MCF 10A (cell line): ENCODE data around the gene ASB2. TPM values are rescaled to one million over a fixed set of nuclear protein-coding genes. Genes with fewer than 3 reads are reported as not detected.

Experiments
- BruUV-seq: library from RNA; stranded (reverse); fragments of 400-500 nt; replicated peaks from 2 replicates; lab custom pipeline; 2021; lab: Mats Ljungman, UMichigan
- CTCF ChIA-PET: fragments of 300-600 bp; sonication (Branson Sonifier 250); formaldehyde crosslinking; extraction: SDS; loops from one replicate; lab custom pipeline; 2021; ENCODE audit warnings: antibody characterized with exemption, inconsistent platforms; lab: Yijun Ruan, JAX
- POLR2A ChIA-PET: fragments of 300-600, 350-650 bp; sonication (Branson Sonifier 250); formaldehyde crosslinking; extraction: SDS; loops from one replicate; lab custom pipeline; 2020; ENCODE audit warnings: antibody characterized with exemption, inconsistent platforms; lab: Yijun Ruan, JAX
- DNase-seq: peaks from one replicate; pipeline ENCODE4 v3.0.0-alpha.2; 2018; ENCODE audit not compliant: unreplicated experiment
- H3K27ac Mint-ChIP-seq: one replicate; pipeline ENCODE4 v1.8.0; 2022; ENCODE audit warnings: mild to moderate bottlenecking, low read depth, mixed read lengths; ENCODE audit not compliant: unreplicated experiment
- H3K27me3 Mint-ChIP-seq: one replicate; pipeline ENCODE4 v1.8.0; 2022; ENCODE audit warnings: mixed read lengths; ENCODE audit not compliant: insufficient read depth, unreplicated experiment
- H3K36me3 Mint-ChIP-seq: one replicate; pipeline ENCODE4 v1.8.0; 2022; ENCODE audit warnings: mild to moderate bottlenecking, moderate library complexity, mixed read lengths; ENCODE audit not compliant: insufficient read depth, unreplicated experiment
- H3K4me1 Mint-ChIP-seq: one replicate; pipeline ENCODE4 v1.8.0; 2022; ENCODE audit warnings: mixed read lengths; ENCODE audit not compliant: insufficient read depth, unreplicated experiment
- H3K4me3 Mint-ChIP-seq: one replicate; pipeline ENCODE4 v1.8.0; 2022; ENCODE audit warnings: mild to moderate bottlenecking, moderate library complexity, mixed read lengths; ENCODE audit not compliant: unreplicated experiment
- H3K9me3 Mint-ChIP-seq: one replicate; pipeline ENCODE4 v1.8.0; 2022; ENCODE audit warnings: mixed read lengths; ENCODE audit not compliant: unreplicated experiment
- intact Hi-C: fragments of 100-400 bp; cut with micrococcal nuclease; formaldehyde crosslinking; loops from 2 replicates; pipeline ENCODE4 v1.14.1; 2022
- total RNA-seq: library from RNA; stranded (reverse); gene quantifications from 2 replicates; pipeline ENCODE4 v1.2.3, GENCODE V29; 2022
- TF ChIP-seq, protein P1 (sequence below): fragments of 200-600 bp; IDR thresholded peaks from one replicate; pipeline ENCODE4 v1.8.0; 2022; ENCODE audit warnings: antibody characterized with exemption, mild to moderate bottlenecking; ENCODE audit not compliant: unreplicated experiment

Gene ASB2
- total RNA-seq, 1 experiment from 2014 or later, result not detected

DNA sequence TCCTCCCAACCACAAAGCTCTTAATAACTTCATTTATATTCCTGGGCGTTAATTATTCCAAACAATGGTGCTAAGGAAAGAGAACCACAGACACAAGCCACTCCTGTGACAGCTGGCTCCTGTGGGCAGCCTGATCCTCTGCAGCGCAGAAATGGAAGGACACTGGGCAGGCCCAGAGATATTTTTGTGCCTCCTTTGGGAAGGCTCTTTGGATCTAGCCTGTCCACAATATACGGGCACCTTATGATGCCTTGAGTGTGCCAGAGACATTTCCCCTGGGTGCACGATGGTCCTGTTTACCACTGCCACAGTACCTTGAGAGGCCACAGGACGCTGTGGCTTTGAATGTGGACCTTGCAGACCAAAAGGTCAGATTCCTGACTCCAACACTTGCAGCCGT lies 2.1 kb downstream of the ASB2 start:
- ChIA-PET POLR2A (no interaction called here), CTCF (no interaction called here)
- no TSS peak for BruUV-seq
- intact Hi-C loops, result no loop called here
- Mint-ChIP-seq H3K27me3 (peaks cover 23% of the 10 kb centered on the region), H3K4me3 (no peak overlapping the region), H3K4me1 (no peaks in the 10 kb centered on the region), H3K36me3 (no peaks in the 10 kb centered on the region), H3K27ac (no peak overlapping the region), H3K9me3 (no peaks in the 10 kb centered on the region)
- TF ChIP-seq, protein P1, sequence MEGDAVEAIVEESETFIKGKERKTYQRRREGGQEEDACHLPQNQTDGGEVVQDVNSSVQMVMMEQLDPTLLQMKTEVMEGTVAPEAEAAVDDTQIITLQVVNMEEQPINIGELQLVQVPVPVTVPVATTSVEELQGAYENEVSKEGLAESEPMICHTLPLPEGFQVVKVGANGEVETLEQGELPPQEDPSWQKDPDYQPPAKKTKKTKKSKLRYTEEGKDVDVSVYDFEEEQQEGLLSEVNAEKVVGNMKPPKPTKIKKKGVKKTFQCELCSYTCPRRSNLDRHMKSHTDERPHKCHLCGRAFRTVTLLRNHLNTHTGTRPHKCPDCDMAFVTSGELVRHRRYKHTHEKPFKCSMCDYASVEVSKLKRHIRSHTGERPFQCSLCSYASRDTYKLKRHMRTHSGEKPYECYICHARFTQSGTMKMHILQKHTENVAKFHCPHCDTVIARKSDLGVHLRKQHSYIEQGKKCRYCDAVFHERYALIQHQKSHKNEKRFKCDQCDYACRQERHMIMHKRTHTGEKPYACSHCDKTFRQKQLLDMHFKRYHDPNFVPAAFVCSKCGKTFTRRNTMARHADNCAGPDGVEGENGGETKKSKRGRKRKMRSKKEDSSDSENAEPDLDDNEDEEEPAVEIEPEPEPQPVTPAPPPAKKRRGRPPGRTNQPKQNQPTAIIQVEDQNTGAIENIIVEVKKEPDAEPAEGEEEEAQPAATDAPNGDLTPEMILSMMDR, result no peak
- DNase-seq, result no peak

DNA sequence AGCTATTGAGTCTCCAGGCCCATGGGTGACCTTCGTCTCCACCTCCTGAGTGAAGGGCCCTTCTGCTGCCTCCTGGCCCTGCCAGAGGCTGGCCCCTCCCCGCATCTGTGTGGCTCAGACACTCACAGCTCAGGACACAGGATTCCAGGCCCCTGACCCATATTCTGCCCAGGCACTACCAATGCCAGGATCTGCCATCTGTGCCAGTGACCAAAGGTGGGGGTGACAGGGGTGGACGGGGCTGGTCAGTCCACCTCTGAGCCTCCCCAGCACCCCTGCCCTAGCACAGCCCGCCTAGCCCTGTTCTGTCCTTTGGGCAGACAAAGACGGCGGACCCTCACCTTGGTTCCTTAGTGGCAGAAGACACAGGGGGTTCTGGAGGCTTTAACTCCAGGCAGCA lies 2.8 kb downstream of the ASB2 start:
- TF ChIP-seq, protein P1, result no peak
- no peak for DNase-seq
- Mint-ChIP-seq H3K4me1 (no peaks in the 10 kb centered on the region), H3K9me3 (no peaks in the 10 kb centered on the region), H3K27ac (no peak overlapping the region), H3K36me3 (no peaks in the 10 kb centered on the region), H3K4me3 (no peak overlapping the region), H3K27me3 (peaks cover 23% of the 10 kb centered on the region)
- ChIA-PET CTCF (no interaction called here), POLR2A (no interaction called here)
- BruUV-seq, result no TSS peak
- intact Hi-C loops, result no loop called here

DNA sequence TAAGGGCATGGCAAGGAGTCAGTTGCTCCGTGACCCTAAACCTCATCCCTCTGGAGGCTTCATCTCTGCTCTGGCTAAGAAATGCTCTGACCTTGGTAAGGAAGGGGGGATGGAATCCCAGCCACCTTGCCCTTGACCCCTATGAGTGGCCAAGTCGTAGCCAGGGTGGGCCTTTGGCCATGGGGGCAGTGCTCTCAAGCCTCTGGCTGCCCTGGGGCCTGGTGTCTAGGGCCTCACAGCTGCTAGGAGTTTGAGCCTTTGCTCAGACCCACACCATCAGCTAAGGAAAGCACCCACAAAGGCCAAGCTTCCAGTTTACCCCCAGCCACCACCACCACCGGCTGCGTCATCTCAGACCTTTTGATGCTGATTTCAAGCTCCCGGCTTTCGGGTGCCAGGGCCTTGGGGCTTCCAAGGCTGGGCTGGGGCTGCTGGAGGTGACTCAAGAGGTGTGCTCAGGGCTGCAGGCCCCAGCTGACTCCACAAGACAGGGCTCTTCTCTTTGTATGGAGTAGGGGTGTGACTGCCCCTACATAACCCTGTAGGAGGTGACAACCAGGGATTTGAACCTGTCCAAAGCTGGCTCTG lies 3.7 kb downstream of the ASB2 start:
- POLR2A ChIA-PET, result no interaction called here
- H3K27ac Mint-ChIP-seq, result no peak overlapping the region
- H3K4me1 Mint-ChIP-seq, result no peaks in the 10 kb centered on the region
- TF ChIP-seq, protein P1, result no peak
- CTCF ChIA-PET, result no interaction called here
- H3K4me3 Mint-ChIP-seq, result no peak overlapping the region
- BruUV-seq, result no TSS peak
- H3K9me3 Mint-ChIP-seq, result no peaks in the 10 kb centered on the region
- intact Hi-C loops, result no loop called here
- DNase-seq, result no peak
- no peaks in the 10 kb centered on the region for H3K36me3 Mint-ChIP-seq
- peaks cover 23% of the 10 kb centered on the region for H3K27me3 Mint-ChIP-seq

DNA sequence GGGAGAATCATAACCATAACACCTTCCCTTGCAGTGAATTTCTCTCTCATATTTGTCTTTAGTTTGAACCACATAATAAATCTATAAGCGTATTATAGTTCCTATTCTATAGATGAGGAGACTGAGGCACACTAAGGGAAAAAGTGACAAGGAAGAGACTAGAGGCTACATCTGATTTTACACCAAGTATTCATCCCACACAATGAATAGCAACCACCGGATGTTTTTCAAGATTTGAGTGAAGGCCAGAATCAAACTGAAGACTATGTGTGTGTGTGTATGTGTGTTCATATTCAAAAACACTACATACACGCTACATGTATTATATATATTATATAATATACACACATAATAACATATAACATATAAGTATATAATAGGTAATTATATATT lies 4.7 kb downstream of the ASB2 start:
- H3K4me3 Mint-ChIP-seq, result no peak overlapping the region
- no peaks in the 10 kb centered on the region for H3K36me3 Mint-ChIP-seq
- no peaks in the 10 kb centered on the region for H3K9me3 Mint-ChIP-seq
- ChIA-PET POLR2A (no interaction called here), CTCF (no interaction called here)
- peaks cover 15% of the 10 kb centered on the region for H3K27me3 Mint-ChIP-seq
- H3K4me1 Mint-ChIP-seq, result no peaks in the 10 kb centered on the region
- TF ChIP-seq, protein P1, result no peak
- H3K27ac Mint-ChIP-seq, result no peak overlapping the region
- no peak for DNase-seq
- no TSS peak for BruUV-seq
- intact Hi-C loops, result no loop called here
